Activated T-helper 17 cell treated with anti-CD3 and anti-CD28 coated beads, Interleukin-2, amount 50 U/mL, for 72 hours (primary cell): Measurements from ENCODE around the gene P2RY8. TPM values are rescaled to one million over a fixed set of nuclear protein-coding genes. Genes with fewer than 3 reads are reported as not detected.
"Not testable (repeated sequence)": the region's sequence is repeated elsewhere in the genome, so short reads cannot be mapped to it uniquely, and the experiment has no call there.

Experiments used
- ATAC-seq: fragments of 150-1000 bp; cut with Tn5 transposase; replicated peaks from 2 replicates; pipeline ENCODE4 v1.10.0; 2021; ENCODE audit warnings: mild to moderate bottlenecking, moderate library complexity
- H3K27ac Mint-ChIP-seq: one replicate; pipeline ENCODE4 v1.8.0; 2022; ENCODE audit warnings: mixed read lengths
- H3K27me3 Mint-ChIP-seq: one replicate; pipeline ENCODE4 v1.8.0; 2022; ENCODE audit warnings: mixed read lengths
- H3K36me3 Mint-ChIP-seq: one replicate; pipeline ENCODE4 v1.8.0; 2022; ENCODE audit warnings: low read depth, mild to moderate bottlenecking, mixed read lengths
- H3K4me1 Mint-ChIP-seq: one replicate; pipeline ENCODE4 v1.8.0; 2022; ENCODE audit warnings: mixed read lengths
- H3K4me3 Mint-ChIP-seq: one replicate; pipeline ENCODE4 v1.8.0; 2022; ENCODE audit warnings: mild to moderate bottlenecking, mixed read lengths
- H3K9me3 Mint-ChIP-seq: one replicate; pipeline ENCODE4 v1.8.0; 2022; ENCODE audit warnings: mixed read lengths
- total RNA-seq, 2 donors: library from RNA; stranded (reverse); gene quantifications; one replicate each; pipeline ENCODE4 v1.2.3, GENCODE V29; 2022

P2RY8 gene
- total RNA-seq, 2 donors from 2014 or later, result 89.0 to 105 TPM

GRCh38 chrX:1531096-1531890, 5.7 kb downstream of the P2RY8 start:
- no peak overlapping the region for H3K4me3 Mint-ChIP-seq
- no peak overlapping the region for H3K27ac Mint-ChIP-seq
- no peaks in the 10 kb centered on the region for H3K4me1 Mint-ChIP-seq
- no peaks in the 10 kb centered on the region for H3K9me3 Mint-ChIP-seq
- peaks cover 31% of the 10 kb centered on the region for H3K36me3 Mint-ChIP-seq
- peak; percentile 38 for ATAC-seq
- H3K27me3 Mint-ChIP-seq, result no peaks in the 10 kb centered on the region

GRCh38 chrX:1529756-1530155, 7.2 kb downstream of the P2RY8 start:
- peak; percentile 27 for ATAC-seq
- no peaks in the 10 kb centered on the region for H3K27me3 Mint-ChIP-seq
- H3K27ac Mint-ChIP-seq, result no peak overlapping the region
- H3K4me3 Mint-ChIP-seq, result no peak overlapping the region
- H3K9me3 Mint-ChIP-seq, result no peaks in the 10 kb centered on the region
- peaks cover 16% of the 10 kb centered on the region for H3K36me3 Mint-ChIP-seq
- no peaks in the 10 kb centered on the region for H3K4me1 Mint-ChIP-seq

- peak; percentile 32 for ATAC-seq
- no peaks in the 10 kb centered on the region for H3K4me1 Mint-ChIP-seq
Measured at GRCh38 chrX:1529328-1529727, 7.7 kb downstream of the P2RY8 start.

GRCh38 chrX:1528884-1529203, 8.1 kb downstream of the P2RY8 start:
- Mint-ChIP-seq H3K27ac (no peak overlapping the region), H3K4me1 (no peaks in the 10 kb centered on the region)
- ATAC-seq, result no peak

More at GRCh38 chrX:1529328-1529727, 7.7 kb downstream of the P2RY8 start:
- H3K27me3 Mint-ChIP-seq, result no peaks in the 10 kb centered on the region
- H3K36me3 Mint-ChIP-seq, result peaks cover 12% of the 10 kb centered on the region
- no peak overlapping the region for H3K27ac Mint-ChIP-seq
- H3K9me3 Mint-ChIP-seq, result no peaks in the 10 kb centered on the region
- no peak overlapping the region for H3K4me3 Mint-ChIP-seq

GRCh38 chrX:1528186-1528883, 8.7 kb downstream of the P2RY8 start:
- H3K27ac Mint-ChIP-seq, result no peak overlapping the region
- no peak overlapping the region for H3K4me3 Mint-ChIP-seq
- ATAC-seq, result peak; percentile 70
- H3K27me3 Mint-ChIP-seq, result no peaks in the 10 kb centered on the region
- H3K9me3 Mint-ChIP-seq, result no peaks in the 10 kb centered on the region
- H3K4me1 Mint-ChIP-seq, result peaks cover 1% of the 10 kb centered on the region
- H3K36me3 Mint-ChIP-seq, result peaks cover 9% of the 10 kb centered on the region

More at GRCh38 chrX:1528884-1529203, 8.1 kb downstream of the P2RY8 start:
- Mint-ChIP-seq H3K36me3 (peaks cover 9% of the 10 kb centered on the region), H3K9me3 (no peaks in the 10 kb centered on the region), H3K4me3 (no peak overlapping the region), H3K27me3 (no peaks in the 10 kb centered on the region)

- no peaks in the 10 kb centered on the region for H3K27me3 Mint-ChIP-seq
- H3K4me1 Mint-ChIP-seq, result peaks cover 6% of the 10 kb centered on the region
- H3K9me3 Mint-ChIP-seq, result no peaks in the 10 kb centered on the region
- no peak overlapping the region for H3K4me3 Mint-ChIP-seq
- no peak for ATAC-seq
- no peak overlapping the region for H3K27ac Mint-ChIP-seq
- peaks cover 4% of the 10 kb centered on the region for H3K36me3 Mint-ChIP-seq
Measured at GRCh38 chrX:1527457-1527856, 9.5 kb downstream of the P2RY8 start.

GRCh38 chrX:1526565-1526964, 10.4 kb downstream of the P2RY8 start:
- H3K36me3 Mint-ChIP-seq, result peaks cover 11% of the 10 kb centered on the region
- H3K27me3 Mint-ChIP-seq, result no peaks in the 10 kb centered on the region
- peaks cover 4% of the 10 kb centered on the region for H3K9me3 Mint-ChIP-seq
- H3K4me3 Mint-ChIP-seq, result no peak overlapping the region
- ATAC-seq, result no peak
- peaks cover 12% of the 10 kb centered on the region for H3K4me1 Mint-ChIP-seq
- no peak overlapping the region for H3K27ac Mint-ChIP-seq

- Mint-ChIP-seq H3K9me3 (peaks cover 4% of the 10 kb centered on the region), H3K27ac (no peak overlapping the region), H3K36me3 (peaks cover 19% of the 10 kb centered on the region), H3K27me3 (no peaks in the 10 kb centered on the region), H3K4me3 (no peak overlapping the region), H3K4me1 (peaks cover 18% of the 10 kb centered on the region)
- ATAC-seq, result no peak
Measured at GRCh38 chrX:1525583-1526355, 11.2 kb downstream of the P2RY8 start.

GRCh38 chrX:1524874-1525582, 12.0 kb downstream of the P2RY8 start:
- H3K9me3 Mint-ChIP-seq, result peaks cover 9% of the 10 kb centered on the region
- ATAC-seq, result no peak
- H3K4me1 Mint-ChIP-seq, result peaks cover 25% of the 10 kb centered on the region
- H3K27ac Mint-ChIP-seq, result no peak overlapping the region
- peaks cover 26% of the 10 kb centered on the region for H3K36me3 Mint-ChIP-seq
- no peak overlapping the region for H3K4me3 Mint-ChIP-seq
- H3K27me3 Mint-ChIP-seq, result no peaks in the 10 kb centered on the region

GRCh38 chrX:1522905-1523304, 14.1 kb downstream of the P2RY8 start:
- ATAC-seq, H3K27ac Mint-ChIP-seq, H3K27me3 Mint-ChIP-seq: not testable (repeated sequence)
- peaks cover 46% of the 10 kb centered on the region for H3K36me3 Mint-ChIP-seq
- H3K4me1 Mint-ChIP-seq, result peaks cover 44% of the 10 kb centered on the region
- peak overlapping the region; percentile 78 for H3K4me3 Mint-ChIP-seq
- peaks cover 11% of the 10 kb centered on the region for H3K9me3 Mint-ChIP-seq

- peak overlapping the region; percentile 78 for H3K4me3 Mint-ChIP-seq
- ATAC-seq, result peak; percentile 67
- peaks cover 56% of the 10 kb centered on the region for H3K4me1 Mint-ChIP-seq
- peak overlapping the region; percentile 95 for H3K27ac Mint-ChIP-seq
- no peaks in the 10 kb centered on the region for H3K27me3 Mint-ChIP-seq
- H3K9me3 Mint-ChIP-seq, result peaks cover 11% of the 10 kb centered on the region
- H3K36me3 Mint-ChIP-seq, result peaks cover 59% of the 10 kb centered on the region
Measured at GRCh38 chrX:1521459-1521956, 15.5 kb downstream of the P2RY8 start.

GRCh38 chrX:1520350-1520749, 16.6 kb downstream of the P2RY8 start:
- no peaks in the 10 kb centered on the region for H3K27me3 Mint-ChIP-seq
- no peak for ATAC-seq
- peaks cover 60% of the 10 kb centered on the region for H3K4me1 Mint-ChIP-seq
- peak overlapping the region; percentile 78 for H3K4me3 Mint-ChIP-seq
- peak overlapping the region; percentile 95 for H3K27ac Mint-ChIP-seq
- H3K36me3 Mint-ChIP-seq, result peaks cover 68% of the 10 kb centered on the region
- peaks cover 11% of the 10 kb centered on the region for H3K9me3 Mint-ChIP-seq

GRCh38 chrX:1519022-1519497, 17.9 kb downstream of the P2RY8 start:
- no peaks in the 10 kb centered on the region for H3K27me3 Mint-ChIP-seq
- peaks cover 60% of the 10 kb centered on the region for H3K4me1 Mint-ChIP-seq
- peak overlapping the region; percentile 95 for H3K27ac Mint-ChIP-seq
- peaks cover 11% of the 10 kb centered on the region for H3K9me3 Mint-ChIP-seq
- H3K36me3 Mint-ChIP-seq, result peaks cover 76% of the 10 kb centered on the region
- H3K4me3 Mint-ChIP-seq, result peak overlapping the region; percentile 78
- ATAC-seq, result no peak

- H3K4me3 Mint-ChIP-seq, result peak overlapping the region; percentile 78
- no peak for ATAC-seq
- H3K4me1 Mint-ChIP-seq, result peaks cover 64% of the 10 kb centered on the region
- H3K27ac Mint-ChIP-seq, result peak overlapping the region; percentile 95
- H3K9me3 Mint-ChIP-seq, result peaks cover 11% of the 10 kb centered on the region
- no peaks in the 10 kb centered on the region for H3K27me3 Mint-ChIP-seq
- peaks cover 82% of the 10 kb centered on the region for H3K36me3 Mint-ChIP-seq
Measured at GRCh38 chrX:1518512-1518911, 18.5 kb downstream of the P2RY8 start.
